GM23338 (cell line): ENCODE data around the gene BTBD9. TPM values are rescaled to one million over a fixed set of nuclear protein-coding genes. Genes with fewer than 3 reads are reported as not detected.

Source experiments
- ATAC-seq: fragments of 200-7000 bp; cut with Tn5 transposase; 3 replicates; pipeline ENCODE4 v1.9.1; 2020
- DNase-seq: peaks from one replicate; pipeline ENCODE4 v3.0.0-alpha.2; 2015; ENCODE audit warnings: low spot score
- H2AFZ ChIP-seq: fragments of 200-600 bp; sonication (generic); 2 replicates; pipeline ENCODE4 v1.8.0; 2016; ENCODE audit warnings: antibody characterized with exemption, mild to moderate bottlenecking, moderate library complexity
- H3F3A ChIP-seq: fragments of 200-600 bp; sonication (generic); replicated peaks from 2 replicates; pipeline ENCODE4 v1.8.0; 2017; ENCODE audit warnings: antibody characterized with exemption, mixed run types, low read depth
- H3K27ac ChIP-seq: fragments of 200-600 bp; sonication (generic); 2 replicates; pipeline ENCODE4 v1.6.1; 2016; ENCODE audit warnings: low read depth
- H3K27me3 ChIP-seq: fragments of 200-600 bp; sonication (generic); 2 replicates; pipeline ENCODE4 v1.8.0; 2016; ENCODE audit warnings: mild to moderate bottlenecking, mixed run types, moderate library complexity; ENCODE audit not compliant: insufficient read depth
- H3K36me3 ChIP-seq: fragments of 200-600 bp; sonication (generic); 2 replicates; pipeline ENCODE4 v1.8.0; 2016; ENCODE audit warnings: mild to moderate bottlenecking; ENCODE audit not compliant: insufficient read depth
- H3K4me1 ChIP-seq: fragments of 200-600 bp; sonication (generic); 2 replicates; pipeline ENCODE4 v1.8.0; 2016; ENCODE audit warnings: mild to moderate bottlenecking, moderate library complexity; ENCODE audit not compliant: insufficient read depth
- H3K4me2 ChIP-seq: fragments of 200-600 bp; sonication (generic); 2 replicates; pipeline ENCODE4 v1.7.1; 2017; ENCODE audit warnings: mixed run types
- H3K4me3 ChIP-seq: fragments of 200-600 bp; sonication (generic); 2 replicates; pipeline ENCODE4 v1.6.1; 2016; ENCODE audit warnings: mixed run types
- H3K79me2 ChIP-seq: fragments of 200-600 bp; sonication (generic); replicated peaks from 2 replicates; pipeline ENCODE4 v1.8.0; 2017; ENCODE audit warnings: mild to moderate bottlenecking; ENCODE audit not compliant: insufficient read depth
- H3K9me2 ChIP-seq: fragments of 200-600 bp; sonication (generic); 2 replicates; pipeline ENCODE4 v1.8.0; 2017; ENCODE audit not compliant: insufficient read depth
- H4K20me1 ChIP-seq: fragments of 200-600 bp; sonication (generic); replicated peaks from 2 replicates; pipeline ENCODE4 v1.8.0; 2017; ENCODE audit warnings: mild to moderate bottlenecking; ENCODE audit not compliant: insufficient read depth
- H3K27ac Mint-ChIP-seq: 2 replicates; pipeline ENCODE4 v1.8.0; 2020; ENCODE audit warnings: inconsistent platforms, mild to moderate bottlenecking, moderate library complexity, mixed read lengths
- H3K27me3 Mint-ChIP-seq: 3 replicates; pipeline ENCODE4 v1.8.0; 2022; ENCODE audit warnings: low read depth, mild to moderate bottlenecking, moderate library complexity, mixed read lengths, inconsistent platforms; ENCODE audit not compliant: insufficient read depth, poor library complexity
- H3K36me3 Mint-ChIP-seq: 3 replicates; pipeline ENCODE4 v1.8.0; 2021; ENCODE audit warnings: low read depth, mild to moderate bottlenecking, inconsistent platforms, moderate library complexity, mixed read lengths
- H3K4me1 Mint-ChIP-seq: 3 replicates; pipeline ENCODE4 v1.8.0; 2020; ENCODE audit warnings: mild to moderate bottlenecking, inconsistent platforms, mixed read lengths
- H3K4me3 Mint-ChIP-seq: 3 replicates; pipeline ENCODE4 v1.8.0; 2021; ENCODE audit warnings: moderate library complexity, mild to moderate bottlenecking, inconsistent platforms, mixed read lengths
- H3K9me3 Mint-ChIP-seq: 3 replicates; pipeline ENCODE4 v1.8.0; 2020; ENCODE audit warnings: moderate library complexity, mild to moderate bottlenecking, inconsistent platforms, mixed read lengths
- CREB1 ChIP-seq: fragments of 250-450 bp; sonication (Bioruptor Pico); IDR thresholded peaks from 2 replicates; pipeline ENCODE4 v1.5.0; 2020; ENCODE audit warnings: low read depth, mild to moderate bottlenecking, moderate library complexity
- EZH2 ChIP-seq: fragments of 200-600 bp; sonication (generic); IDR thresholded peaks from one replicate; pipeline ENCODE4 v1.8.0; 2017; ENCODE audit warnings: antibody characterized with exemption, mild to moderate bottlenecking, low read depth; ENCODE audit not compliant: unreplicated experiment
- EZH2phosphoT487 ChIP-seq: fragments of 200-600 bp; sonication (generic); IDR thresholded peaks from one replicate; pipeline ENCODE4 v1.8.1; 2018; ENCODE audit warnings: antibody characterized with exemption; ENCODE audit not compliant: unreplicated experiment
- JUNB ChIP-seq: IDR thresholded peaks from one replicate; pipeline ENCODE4 v1.6.1; 2016; ENCODE audit warnings: antibody characterized with exemption; ENCODE audit not compliant: unreplicated experiment
- NANOG ChIP-seq: IDR thresholded peaks from 2 replicates; pipeline ENCODE4 v1.6.1; 2016; ENCODE audit warnings: antibody characterized with exemption, borderline replicate concordance
- POLR2AphosphoS5 ChIP-seq: IDR thresholded peaks from 2 replicates; pipeline ENCODE4 v1.6.1; 2016; ENCODE audit warnings: antibody characterized with exemption, low read depth
- STAT1 ChIP-seq: IDR thresholded peaks from one replicate; pipeline ENCODE4 v1.6.1; 2016; ENCODE audit warnings: antibody characterized with exemption; ENCODE audit not compliant: unreplicated experiment
- ZNF114 ChIP-seq: fragments of 250-450 bp; sonication (Bioruptor Pico); IDR thresholded peaks from 2 replicates; pipeline ENCODE4 v1.5.0; 2020; ENCODE audit warnings: mild to moderate bottlenecking, moderate library complexity
- ZNF331 ChIP-seq: fragments of 250-450 bp; sonication (Bioruptor Pico); IDR thresholded peaks from 2 replicates; pipeline ENCODE4 v1.5.0; 2020; ENCODE audit warnings: low read depth, mild to moderate bottlenecking, moderate library complexity
- polyA plus RNA-seq: library from polyadenylated mRNA; unstranded; fragments of >200 nt; fragmentation: Nextera tagmentation; extraction: Ambion mirVana; gene quantifications from 2 replicates; pipeline ENCODE4 v1.2.1, GENCODE V29; 2016
- total RNA-seq: library from RNA; depleted of rRNA; stranded (reverse); fragments of >200 nt; shearing (Covaris generic); gene quantifications from 2 replicates; pipeline ENCODE4 v1.2.3, GENCODE V29; 2014
- TF ChIP-seq, protein P1 (sequence below): IDR thresholded peaks from 2 replicates; pipeline ENCODE4 v1.6.1; 2016; ENCODE audit warnings: antibody characterized with exemption
- TF ChIP-seq, protein P2 (sequence below), 2 experiments: fragments of 200-600 bp in 1 of 2; sonication (generic) in 1 of 2; conservative IDR thresholded peaks; 2 replicates each; pipeline versions ENCODE4 v1.5.1 to v1.6.1; 2016 to 2017; ENCODE audit warnings: antibody characterized with exemption in 2 of 2, low read depth in 2 of 2, mild to moderate bottlenecking in 2 of 2, moderate library complexity in 1 of 2

Gene BTBD9
- total and polyA plus RNA-seq, 2 experiments from 2014 or later, result 4.2 to 5.3 TPM

DNA sequence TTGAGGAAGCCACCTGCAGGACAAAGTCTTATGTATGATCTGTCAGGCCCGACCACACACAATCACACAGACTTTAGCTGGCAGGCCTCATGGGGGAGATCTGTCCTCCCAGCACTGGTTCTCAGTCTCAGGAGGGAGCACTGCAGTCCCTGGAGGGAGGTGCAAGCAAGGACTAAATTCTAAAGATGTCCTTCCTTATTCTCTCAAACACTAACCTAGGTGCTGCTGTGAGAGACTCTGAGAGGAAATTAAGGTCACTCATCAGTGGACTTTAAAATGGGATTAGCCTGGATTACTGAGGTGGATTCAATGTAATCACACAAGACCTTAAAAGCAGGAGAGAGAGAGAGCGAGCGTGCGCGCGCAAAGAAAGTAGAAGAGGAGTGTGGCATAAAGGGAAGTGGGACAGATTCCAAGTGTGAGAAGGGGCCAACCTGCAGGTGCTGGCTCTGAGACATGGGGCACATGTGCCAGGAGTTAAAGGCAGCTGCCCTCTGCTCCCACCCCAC lies 48.9 kb upstream of the BTBD9 start:
- no peaks in the 10 kb centered on the region for H3K9me2 ChIP-seq
- no peak overlapping the region for H3K27ac ChIP-seq
- Mint-ChIP-seq H3K36me3 (peaks cover 10% of the 10 kb centered on the region; the same call in 2 of the 3 replicates), H3K4me1 (peaks cover 10% of the 10 kb centered on the region), H3K4me3 (no peak overlapping the region), H3K9me3 (no peaks in the 10 kb centered on the region), H3K27me3 (peaks cover 2% of the 10 kb centered on the region), H3K27ac (no peak overlapping the region; the same call in 1 of the 2 replicates)
- no peaks in the 10 kb centered on the region for H3F3A ChIP-seq
- H3K4me2 ChIP-seq, result no peak overlapping the region
- no peaks in the 10 kb centered on the region for H3K4me1 ChIP-seq
- H3K79me2 ChIP-seq, result peaks cover 77% of the 10 kb centered on the region
- TF ChIP-seq ZNF331 (CRISPR knock-in tag), result no peak
- H2AFZ ChIP-seq, result no peak overlapping the region
- H3K27me3 ChIP-seq, result no peaks in the 10 kb centered on the region
- peak; percentile 87 for ATAC-seq
- peaks cover 37% of the 10 kb centered on the region for H4K20me1 ChIP-seq
- H3K36me3 ChIP-seq, result peaks cover 4% of the 10 kb centered on the region; the same call in 1 of the 2 replicates
- DNase-seq, result peak; percentile 41
- no peak overlapping the region for H3K4me3 ChIP-seq

DNA sequence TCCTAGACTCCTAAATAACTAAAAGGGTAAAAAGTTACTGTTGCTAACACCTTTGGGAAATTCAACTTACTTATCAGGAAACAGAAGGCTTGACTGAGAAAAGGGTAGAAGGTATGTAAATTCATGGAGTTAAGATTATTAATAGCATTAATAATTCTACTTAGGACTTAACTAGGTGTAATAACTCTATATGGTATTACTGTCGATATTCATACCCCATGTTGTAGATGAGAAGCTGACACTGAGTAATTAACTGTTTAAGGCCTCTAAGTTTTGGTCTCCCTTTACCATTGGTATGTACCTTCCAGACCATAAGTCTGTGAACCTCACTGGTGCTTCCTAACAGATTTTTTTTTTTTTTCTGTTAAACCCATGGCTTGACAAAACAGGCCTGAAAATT lies 47.8 kb upstream of the BTBD9 start:
- Mint-ChIP-seq H3K27ac (no peak overlapping the region), H3K4me1 (peaks cover 10% of the 10 kb centered on the region), H3K9me3 (no peaks in the 10 kb centered on the region), H3K36me3 (peaks cover 19% of the 10 kb centered on the region), H3K4me3 (no peak overlapping the region), H3K27me3 (peaks cover 2% of the 10 kb centered on the region)
- Histone ChIP-seq H3K36me3 (peaks cover 9% of the 10 kb centered on the region; the same call in 1 of the 2 replicates), H3F3A (no peaks in the 10 kb centered on the region), H3K4me3 (no peak overlapping the region), H2AFZ (no peak overlapping the region), H3K4me1 (no peaks in the 10 kb centered on the region), H3K4me2 (no peak overlapping the region), H3K27me3 (no peaks in the 10 kb centered on the region), H3K9me2 (no peaks in the 10 kb centered on the region), H3K27ac (no peak overlapping the region), H4K20me1 (peaks cover 34% of the 10 kb centered on the region), H3K79me2 (peaks cover 68% of the 10 kb centered on the region)
- ATAC-seq, result no peak
- no peak for DNase-seq
- TF ChIP-seq ZNF114 (CRISPR knock-in tag), result no peak

DNA sequence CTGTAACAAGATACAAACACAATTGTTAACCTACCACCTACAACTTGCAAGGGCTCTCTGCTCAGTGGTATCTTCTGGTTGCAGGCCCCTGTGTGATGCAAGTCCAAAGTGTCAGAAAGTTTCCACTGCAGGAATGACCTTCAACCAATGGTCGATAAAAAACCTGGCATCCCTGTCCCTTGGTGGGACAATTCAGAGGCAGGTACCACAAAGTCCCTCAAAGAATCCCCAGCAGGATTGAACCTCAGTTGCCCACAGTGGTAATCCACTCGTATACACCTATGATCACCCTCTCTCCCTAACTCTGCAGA lies 47.3 kb upstream of the BTBD9 start:
- ATAC-seq (no peak), DNase-seq (no peak)
- Mint-ChIP-seq H3K4me3 (no peak overlapping the region), H3K4me1 (peaks cover 10% of the 10 kb centered on the region), H3K9me3 (no peaks in the 10 kb centered on the region), H3K27ac (no peak overlapping the region), H3K27me3 (peaks cover 2% of the 10 kb centered on the region), H3K36me3 (peaks cover 20% of the 10 kb centered on the region)
- Histone ChIP-seq H3K27me3 (no peaks in the 10 kb centered on the region), H3K36me3 (peaks cover 15% of the 10 kb centered on the region; the same call in 1 of the 2 replicates), H3K27ac (no peak overlapping the region), H4K20me1 (peaks cover 34% of the 10 kb centered on the region), H3F3A (no peaks in the 10 kb centered on the region), H3K4me2 (no peak overlapping the region), H2AFZ (no peak overlapping the region), H3K79me2 (peaks cover 63% of the 10 kb centered on the region), H3K4me1 (no peaks in the 10 kb centered on the region), H3K4me3 (no peak overlapping the region), H3K9me2 (no peaks in the 10 kb centered on the region)
- TF ChIP-seq, protein P1, sequence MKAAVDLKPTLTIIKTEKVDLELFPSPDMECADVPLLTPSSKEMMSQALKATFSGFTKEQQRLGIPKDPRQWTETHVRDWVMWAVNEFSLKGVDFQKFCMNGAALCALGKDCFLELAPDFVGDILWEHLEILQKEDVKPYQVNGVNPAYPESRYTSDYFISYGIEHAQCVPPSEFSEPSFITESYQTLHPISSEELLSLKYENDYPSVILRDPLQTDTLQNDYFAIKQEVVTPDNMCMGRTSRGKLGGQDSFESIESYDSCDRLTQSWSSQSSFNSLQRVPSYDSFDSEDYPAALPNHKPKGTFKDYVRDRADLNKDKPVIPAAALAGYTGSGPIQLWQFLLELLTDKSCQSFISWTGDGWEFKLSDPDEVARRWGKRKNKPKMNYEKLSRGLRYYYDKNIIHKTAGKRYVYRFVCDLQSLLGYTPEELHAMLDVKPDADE, result no peak
- no peak for TF ChIP-seq JUNB
- TF ChIP-seq STAT1, result no peak
- TF ChIP-seq EZH2phosphoT487, result no peak
- TF ChIP-seq EZH2, result no peak
- TF ChIP-seq CREB1 (CRISPR knock-in tag), result no peak
- no peak for TF ChIP-seq POLR2AphosphoS5
- TF ChIP-seq ZNF331 (CRISPR knock-in tag), result no peak
- TF ChIP-seq, protein P2, sequence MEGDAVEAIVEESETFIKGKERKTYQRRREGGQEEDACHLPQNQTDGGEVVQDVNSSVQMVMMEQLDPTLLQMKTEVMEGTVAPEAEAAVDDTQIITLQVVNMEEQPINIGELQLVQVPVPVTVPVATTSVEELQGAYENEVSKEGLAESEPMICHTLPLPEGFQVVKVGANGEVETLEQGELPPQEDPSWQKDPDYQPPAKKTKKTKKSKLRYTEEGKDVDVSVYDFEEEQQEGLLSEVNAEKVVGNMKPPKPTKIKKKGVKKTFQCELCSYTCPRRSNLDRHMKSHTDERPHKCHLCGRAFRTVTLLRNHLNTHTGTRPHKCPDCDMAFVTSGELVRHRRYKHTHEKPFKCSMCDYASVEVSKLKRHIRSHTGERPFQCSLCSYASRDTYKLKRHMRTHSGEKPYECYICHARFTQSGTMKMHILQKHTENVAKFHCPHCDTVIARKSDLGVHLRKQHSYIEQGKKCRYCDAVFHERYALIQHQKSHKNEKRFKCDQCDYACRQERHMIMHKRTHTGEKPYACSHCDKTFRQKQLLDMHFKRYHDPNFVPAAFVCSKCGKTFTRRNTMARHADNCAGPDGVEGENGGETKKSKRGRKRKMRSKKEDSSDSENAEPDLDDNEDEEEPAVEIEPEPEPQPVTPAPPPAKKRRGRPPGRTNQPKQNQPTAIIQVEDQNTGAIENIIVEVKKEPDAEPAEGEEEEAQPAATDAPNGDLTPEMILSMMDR (conservative IDR thresholded peaks at IDR 0.05; ENCODE audit: low read depth in 2 of 2), result no peak
- TF ChIP-seq NANOG, result no peak
